ENCODE measurements around the gene GYS1. TPM values are rescaled to one million over a fixed set of nuclear protein-coding genes. Genes with fewer than 3 reads are reported as not detected.

The GYS1 gene
- total RNA-seq, 1 donor from 2014 or later = 56.2 TPM

GRCh38 chr19:48991011-48991609 lies 2.0 kb downstream of the GYS1 start:
- no peak for DNase-seq (ENCODE audit: low read depth, low spot score)
- TF ChIP-seq CTCF (conservative IDR thresholded peaks at IDR 0.05) = no peak
- no peak overlapping the region for H3K4me3 Mint-ChIP-seq
- H3K36me3 Mint-ChIP-seq (ENCODE audit: low read depth) = peaks cover 4% of the 10 kb centered on the region
- no peaks in the 10 kb centered on the region for H3K9me3 Mint-ChIP-seq
- peak overlapping the region; percentile 71 for H3K27ac Mint-ChIP-seq (ENCODE audit: unreplicated experiment)
- H3K27me3 Mint-ChIP-seq (ENCODE audit: low read depth) = no peaks in the 10 kb centered on the region
- peaks cover 38% of the 10 kb centered on the region for H3K4me1 Mint-ChIP-seq

GRCh38 chr19:48990400-48990799 lies 2.7 kb downstream of the GYS1 start:
- H3K4me1 Mint-ChIP-seq = peaks cover 38% of the 10 kb centered on the region
- peaks cover 4% of the 10 kb centered on the region for H3K36me3 Mint-ChIP-seq (ENCODE audit: low read depth)
- peak overlapping the region; percentile 48 for H3K27ac Mint-ChIP-seq (ENCODE audit: unreplicated experiment)
- DNase-seq (ENCODE audit: low read depth, low spot score) = no peak
- H3K9me3 Mint-ChIP-seq = no peaks in the 10 kb centered on the region
- no peaks in the 10 kb centered on the region for H3K27me3 Mint-ChIP-seq (ENCODE audit: low read depth)
- no peak for TF ChIP-seq CTCF (conservative IDR thresholded peaks at IDR 0.05)
- peak overlapping the region; percentile 11 for H3K4me3 Mint-ChIP-seq

GRCh38 chr19:48989701-48990291 lies 3.3 kb downstream of the GYS1 start:
- Mint-ChIP-seq H3K27me3 (ENCODE audit: low read depth) (no peaks in the 10 kb centered on the region), H3K9me3 (no peaks in the 10 kb centered on the region), H3K36me3 (ENCODE audit: low read depth) (peaks cover 4% of the 10 kb centered on the region), H3K4me3 (no peak overlapping the region), H3K4me1 (peaks cover 32% of the 10 kb centered on the region), H3K27ac (ENCODE audit: unreplicated experiment) (peak overlapping the region; percentile 48)
- TF ChIP-seq CTCF (conservative IDR thresholded peaks at IDR 0.05) = no peak
- DNase-seq (ENCODE audit: low read depth, low spot score) = no peak

DNA sequence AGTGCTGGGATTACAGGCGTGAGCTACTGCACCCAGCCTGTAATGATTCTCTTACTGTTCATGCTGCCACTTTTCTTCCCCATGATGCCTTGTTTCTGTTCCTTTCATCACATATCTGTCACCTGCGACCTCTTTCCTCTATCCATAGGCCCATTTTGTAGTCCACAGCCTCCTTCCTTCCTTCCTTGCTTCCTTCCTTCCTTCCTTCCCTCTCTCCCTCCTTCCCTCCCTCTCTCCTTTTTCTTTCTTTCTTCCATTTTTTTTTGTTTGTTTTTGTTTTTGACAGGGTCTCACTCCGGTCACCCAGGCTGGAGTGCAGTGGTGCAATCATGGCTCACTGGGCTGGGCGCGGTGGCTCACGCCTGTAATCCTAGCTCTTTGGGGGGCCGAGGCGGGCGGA lies 4.2 kb downstream of the GYS1 start:
- H3K27ac Mint-ChIP-seq (ENCODE audit: unreplicated experiment) = no peak overlapping the region
- no peak for TF ChIP-seq CTCF (conservative IDR thresholded peaks at IDR 0.05)
- peaks cover 24% of the 10 kb centered on the region for H3K4me1 Mint-ChIP-seq
- DNase-seq (ENCODE audit: low read depth, low spot score) = no peak
- H3K27me3 Mint-ChIP-seq (ENCODE audit: low read depth) = no peaks in the 10 kb centered on the region
- H3K4me3 Mint-ChIP-seq = peak overlapping the region; percentile 7
- H3K9me3 Mint-ChIP-seq = no peaks in the 10 kb centered on the region
- peaks cover 4% of the 10 kb centered on the region for H3K36me3 Mint-ChIP-seq (ENCODE audit: low read depth)

GRCh38 chr19:48988286-48988685 lies 4.8 kb downstream of the GYS1 start:
- H3K4me3 Mint-ChIP-seq = peak overlapping the region; percentile 7
- peaks cover 7% of the 10 kb centered on the region for H3K36me3 Mint-ChIP-seq (ENCODE audit: low read depth)
- H3K27me3 Mint-ChIP-seq (ENCODE audit: low read depth) = no peaks in the 10 kb centered on the region
- peaks cover 19% of the 10 kb centered on the region for H3K4me1 Mint-ChIP-seq
- no peak for TF ChIP-seq CTCF (conservative IDR thresholded peaks at IDR 0.05)
- no peak for DNase-seq (ENCODE audit: low read depth, low spot score)
- H3K9me3 Mint-ChIP-seq = no peaks in the 10 kb centered on the region
- peak overlapping the region; percentile 25 for H3K27ac Mint-ChIP-seq (ENCODE audit: unreplicated experiment)

Measured in neural crest cell (in vitro differentiated cells).